PC-3 (cell line): Measurements from ENCODE around the gene FIBIN. TPM values are rescaled to one million over a fixed set of nuclear protein-coding genes. Genes with fewer than 3 reads are reported as not detected.

Experiments
- ATAC-seq: fragments of 200-7000 bp; cut with Tn5 transposase; 2 replicates; pipeline ENCODE4 v1.9.1; 2020; ENCODE audit warnings: mild to moderate bottlenecking, moderate library complexity
- BruUV-seq: library from RNA; stranded (reverse); fragments of 400-500 nt; replicated peaks from 2 replicates; lab custom pipeline; 2021; lab: Mats Ljungman, UMichigan
- CTCF ChIA-PET: fragments of 300-600 bp; sonication (Branson Sonifier 250); formaldehyde crosslinking; loops from one replicate; lab custom pipeline; 2022; ENCODE audit warnings: antibody characterized with exemption; lab: Charles Lee
- POLR2A ChIA-PET: fragments of 300-600 bp; sonication (Branson Sonifier 250); formaldehyde crosslinking; loops from one replicate; lab custom pipeline; 2022; ENCODE audit warnings: antibody characterized with exemption; ENCODE audit not compliant: unreplicated experiment; lab: Charles Lee
- DNase-seq: peaks from one replicate; pipeline ENCODE4 v3.0.0-alpha.2; 2015
- H2AFZ ChIP-seq: fragments of 300-600 bp; sonication (generic); 2 replicates; pipeline ENCODE4 v1.6.0; 2016; ENCODE audit warnings: antibody characterized with exemption, low read length
- H3F3A ChIP-seq: fragments of 300-600 bp; sonication (generic); one replicate; pipeline ENCODE4 v1.6.0; 2017; ENCODE audit warnings: antibody characterized with exemption, low read length, control low read depth, mild to moderate bottlenecking; ENCODE audit not compliant: unreplicated experiment
- H3K27ac ChIP-seq: fragments of 300-600 bp; sonication (generic); 2 replicates; pipeline ENCODE4 v1.5.1; 2016; ENCODE audit warnings: mild to moderate bottlenecking, low read length
- H3K27me3 ChIP-seq: fragments of 300-600 bp; sonication (generic); 2 replicates; pipeline ENCODE4 v1.6.1; 2016; ENCODE audit warnings: low read length, mixed read lengths
- H3K36me3 ChIP-seq: fragments of 300-600 bp; sonication (generic); 2 replicates; pipeline ENCODE4 v1.6.1; 2016; ENCODE audit warnings: low read depth, mixed run types, low read length, mixed read lengths
- H3K4me1 ChIP-seq: fragments of 300-600 bp; sonication (generic); 2 replicates; pipeline ENCODE4 v1.5.1; 2016; ENCODE audit warnings: low read length; ENCODE audit not compliant: insufficient read depth
- H3K4me2 ChIP-seq: fragments of 300-600 bp; sonication (generic); 2 replicates; pipeline ENCODE4 v1.6.0; 2016; ENCODE audit warnings: low read length
- H3K4me3 ChIP-seq: fragments of 300-600 bp; sonication (generic); 2 replicates; pipeline ENCODE4 v1.5.1; 2016; ENCODE audit warnings: mild to moderate bottlenecking, low read length, mixed read lengths
- H3K79me2 ChIP-seq: fragments of 300-600 bp; sonication (generic); 2 replicates; pipeline ENCODE4 v1.6.1; 2017; ENCODE audit warnings: low read length, mixed read lengths
- H3K9ac ChIP-seq: fragments of 300-600 bp; sonication (generic); 2 replicates; pipeline ENCODE4 v1.6.0; 2016; ENCODE audit warnings: mild to moderate bottlenecking, low read length
- H3K9me2 ChIP-seq: fragments of 300-600 bp; sonication (generic); replicated peaks from 2 replicates; pipeline ENCODE4 v1.6.1; 2016; ENCODE audit warnings: mixed run types, low read length, mixed read lengths
- H3K9me3 ChIP-seq: fragments of 300-600 bp; sonication (generic); 2 replicates; pipeline ENCODE4 v1.6.1; 2016; ENCODE audit warnings: low read length, mixed read lengths
- H4K20me1 ChIP-seq: fragments of 300-600 bp; sonication (generic); 2 replicates; pipeline ENCODE4 v1.6.1; 2016; ENCODE audit warnings: low read length, mixed read lengths
- CTCF ChIP-seq: fragments of 300-600 bp; sonication (generic); conservative IDR thresholded peaks from 2 replicates; pipeline ENCODE4 v1.5.1; 2017; ENCODE audit warnings: antibody characterized with exemption, low read depth, mild to moderate bottlenecking, low read length
- EZH2 ChIP-seq: fragments of 300-600 bp; sonication (generic); IDR thresholded peaks from one replicate; pipeline ENCODE4 v1.6.1; 2017; ENCODE audit warnings: antibody characterized with exemption, mild to moderate bottlenecking, low read length; ENCODE audit not compliant: unreplicated experiment
- EZH2phosphoT487 ChIP-seq: fragments of 300-600 bp; sonication (generic); IDR thresholded peaks from 2 replicates; pipeline ENCODE4 v1.6.1; 2018; ENCODE audit warnings: mild to moderate bottlenecking, antibody characterized with exemption, low read length, borderline replicate concordance
- intact Hi-C: fragments of 100-400 bp; cut with micrococcal nuclease; formaldehyde crosslinking; loops from 2 replicates; pipeline ENCODE4 v1.9.0; 2023
- total RNA-seq: library from RNA; depleted of rRNA; stranded (reverse); fragments of >200 nt; gene quantifications from 2 replicates; pipeline ENCODE4 v1.2.3, GENCODE V29; 2014

Gene FIBIN
- total RNA-seq, 1 experiment from 2014 or later: not detected

- BruUV-seq: no TSS peak
- ChIA-PET CTCF (no interaction called here), POLR2A (no interaction called here)
- no peak overlapping the region for H3K4me2 ChIP-seq
- H3F3A ChIP-seq: no peaks in the 10 kb centered on the region
- H3K4me3 ChIP-seq: no peak overlapping the region
- H3K79me2 ChIP-seq: no peaks in the 10 kb centered on the region
- no peak for DNase-seq
- H3K9me2 ChIP-seq: no peaks in the 10 kb centered on the region
- no peaks in the 10 kb centered on the region for H3K27me3 ChIP-seq
- no peak overlapping the region for H3K9ac ChIP-seq
- no peak for ATAC-seq
- no peaks in the 10 kb centered on the region for H3K36me3 ChIP-seq
- H3K9me3 ChIP-seq: no peaks in the 10 kb centered on the region
- TF ChIP-seq CTCF (no peak), EZH2 (no peak), EZH2phosphoT487 (no peak)
- no peak overlapping the region for H2AFZ ChIP-seq
- H4K20me1 ChIP-seq: no peaks in the 10 kb centered on the region
- intact Hi-C loops: no loop called here
- H3K4me1 ChIP-seq: no peaks in the 10 kb centered on the region
- no peak overlapping the region for H3K27ac ChIP-seq
Measured at GRCh38 chr11:27029966-27030365, 36.1 kb downstream of the FIBIN start.

GRCh38 chr11:27031754-27032153, 37.8 kb downstream of the FIBIN start:
- H3K79me2 ChIP-seq: no peaks in the 10 kb centered on the region
- no peak overlapping the region for H3K9ac ChIP-seq
- no peaks in the 10 kb centered on the region for H4K20me1 ChIP-seq
- ChIA-PET POLR2A (no interaction called here), CTCF (no interaction called here)
- H3K4me3 ChIP-seq: no peak overlapping the region
- no peak overlapping the region for H2AFZ ChIP-seq
- intact Hi-C loops: no loop called here
- no peaks in the 10 kb centered on the region for H3F3A ChIP-seq
- TF ChIP-seq EZH2phosphoT487 (no peak), CTCF (no peak), EZH2 (no peak)
- no peaks in the 10 kb centered on the region for H3K27me3 ChIP-seq
- no peaks in the 10 kb centered on the region for H3K4me1 ChIP-seq
- H3K9me3 ChIP-seq: no peaks in the 10 kb centered on the region
- DNase-seq (no peak), ATAC-seq (no peak)
- no peaks in the 10 kb centered on the region for H3K9me2 ChIP-seq
- H3K36me3 ChIP-seq: no peaks in the 10 kb centered on the region
- no peak overlapping the region for H3K4me2 ChIP-seq
- no peak overlapping the region for H3K27ac ChIP-seq
- BruUV-seq: no TSS peak

- no peaks in the 10 kb centered on the region for H3K9me2 ChIP-seq
- no peaks in the 10 kb centered on the region for H3K79me2 ChIP-seq
- H3K4me1 ChIP-seq: no peaks in the 10 kb centered on the region
- no peak overlapping the region for H3K4me3 ChIP-seq
- DNase-seq: no peak
- H3K36me3 ChIP-seq: no peaks in the 10 kb centered on the region
- no peak overlapping the region for H3K9ac ChIP-seq
- no peaks in the 10 kb centered on the region for H4K20me1 ChIP-seq
- H2AFZ ChIP-seq: no peak overlapping the region
- H3K4me2 ChIP-seq: no peak overlapping the region
- no peak for TF ChIP-seq EZH2phosphoT487
- TF ChIP-seq EZH2: no peak
- TF ChIP-seq CTCF: no peak
- H3F3A ChIP-seq: no peaks in the 10 kb centered on the region
- intact Hi-C loops: no loop called here
- ChIA-PET POLR2A (no interaction called here), CTCF (no interaction called here)
- no peaks in the 10 kb centered on the region for H3K9me3 ChIP-seq
- BruUV-seq: no TSS peak
- no peak for ATAC-seq
- H3K27ac ChIP-seq: no peak overlapping the region
- H3K27me3 ChIP-seq: no peaks in the 10 kb centered on the region
Measured at GRCh38 chr11:27039873-27040272, 46.0 kb downstream of the FIBIN start.
